GM18508 (cell line): Measurements from ENCODE around the gene MYL2.
"Not testable (repeated sequence)": the region's sequence is repeated elsewhere in the genome, so short reads cannot be mapped to it uniquely, and the experiment has no call there.

Source experiments
- ATAC-seq: cut with Tn5 transposase; IDR thresholded peaks from one replicate; pipeline ENCODE4 v1.9.1; 2021; ENCODE audit warnings: moderate number of reproducible peaks; ENCODE audit not compliant: insufficient read depth, unreplicated experiment

The MYL2 gene, protein sequence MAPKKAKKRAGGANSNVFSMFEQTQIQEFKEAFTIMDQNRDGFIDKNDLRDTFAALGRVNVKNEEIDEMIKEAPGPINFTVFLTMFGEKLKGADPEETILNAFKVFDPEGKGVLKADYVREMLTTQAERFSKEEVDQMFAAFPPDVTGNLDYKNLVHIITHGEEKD

DNA sequence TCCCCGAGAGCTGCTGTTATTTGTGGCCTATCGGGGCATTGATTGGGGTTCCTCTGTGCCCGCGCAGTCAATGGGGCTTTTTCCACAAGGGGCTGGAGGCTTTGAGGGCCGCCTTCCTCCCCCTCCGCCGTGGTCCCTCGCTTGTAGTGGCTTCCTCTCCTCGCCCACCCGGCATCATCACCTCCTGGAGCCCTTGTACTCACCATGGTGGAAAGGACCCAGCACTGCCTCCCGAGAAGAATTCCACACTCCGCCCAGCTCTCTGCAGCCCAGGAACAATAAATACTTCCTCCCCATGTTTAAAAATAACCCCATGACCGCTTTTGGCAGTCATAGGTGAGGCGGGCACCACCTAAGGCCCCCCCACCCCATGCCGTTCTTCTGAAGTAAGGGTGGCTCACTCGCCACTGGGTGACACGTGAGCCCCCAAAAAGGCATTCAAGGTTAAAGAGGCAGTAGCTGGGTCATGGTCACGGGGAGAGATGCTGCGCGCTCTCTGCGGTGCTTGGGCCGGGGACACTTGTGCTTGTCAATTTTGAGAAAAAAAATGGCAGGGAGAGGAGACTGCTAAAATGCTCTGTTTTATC is at the start of gene MYL2:
TSS of gene MYL2 (minus strand) at position 256 of the 587 bp plus-strand sequence. CDS start at position 206, 50 bp downstream.
- no peak for ATAC-seq

DNA sequence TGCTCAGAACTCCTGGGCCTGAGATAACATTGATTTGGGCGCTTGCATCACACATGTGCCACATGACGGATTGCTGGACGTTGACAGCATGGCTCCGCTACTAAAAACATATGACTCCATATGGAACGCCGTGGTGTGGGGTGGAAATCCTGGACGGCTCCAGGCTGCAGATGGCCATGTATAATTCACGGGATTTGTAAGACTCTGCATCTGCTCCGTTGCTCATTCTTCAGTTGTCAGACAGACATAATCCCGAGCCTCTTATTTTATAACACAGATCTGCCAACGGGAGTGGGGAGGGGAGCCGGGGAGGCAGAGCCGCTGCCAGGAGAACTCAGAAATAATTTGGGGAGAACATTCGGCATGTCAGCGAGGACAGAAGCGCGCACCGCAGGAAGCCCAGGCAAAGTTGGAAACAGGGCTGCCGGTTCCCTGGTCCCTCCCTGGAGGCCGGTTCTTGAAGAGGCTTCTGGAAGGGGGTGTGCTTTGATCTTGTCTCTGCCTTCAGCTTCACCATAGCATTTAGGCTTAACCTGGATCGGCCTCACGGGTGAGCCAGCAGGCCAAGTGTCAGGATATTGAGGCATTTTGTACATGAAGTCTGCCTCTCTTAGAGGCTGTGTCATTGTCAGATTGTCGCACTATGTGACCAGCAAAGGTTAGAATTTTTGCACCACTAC is 45.8 kb upstream of the MYL2 start:
- ATAC-seq = no peak

DNA sequence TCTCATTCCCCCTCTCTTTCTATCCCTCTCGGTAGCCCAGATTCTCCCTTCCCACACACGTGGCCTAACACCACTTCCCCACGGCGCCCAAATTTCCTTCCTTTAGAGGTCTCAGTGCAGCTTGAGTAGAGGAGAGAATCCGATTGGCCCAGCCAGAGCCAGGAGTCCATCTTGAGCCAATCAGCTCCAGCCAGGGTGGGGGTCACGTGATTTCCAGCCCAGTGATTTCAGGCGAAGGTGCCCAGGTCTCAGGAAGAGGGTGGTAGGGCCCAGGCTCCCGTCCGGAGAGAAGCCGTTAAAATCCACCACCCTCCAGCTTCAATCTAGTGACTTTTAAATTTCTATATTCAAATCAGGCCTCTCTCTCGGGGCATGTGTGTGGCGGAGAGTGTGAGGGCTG is 45.2 kb upstream of the MYL2 start:
- no peak for ATAC-seq

DNA sequence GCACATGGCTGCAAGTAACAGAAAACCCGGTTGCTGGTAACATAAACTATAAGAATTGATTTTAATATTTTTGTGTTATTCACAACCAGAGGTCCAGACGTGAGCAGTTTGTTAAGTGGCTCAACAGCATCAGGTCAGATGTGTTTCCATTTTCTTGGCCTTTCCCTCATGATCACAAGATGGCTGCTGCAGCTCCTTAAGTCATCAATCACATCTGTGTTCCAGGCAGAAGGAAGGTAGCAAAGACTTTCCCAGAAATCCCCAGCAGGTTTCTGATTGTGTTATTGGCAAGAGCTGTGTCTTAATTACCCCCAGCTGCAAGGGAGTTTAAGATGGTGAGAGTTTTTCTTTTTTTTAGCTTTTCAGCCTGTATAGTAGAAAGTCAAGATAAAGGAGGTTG is 40.4 kb upstream of the MYL2 start:
- no peak for ATAC-seq

DNA sequence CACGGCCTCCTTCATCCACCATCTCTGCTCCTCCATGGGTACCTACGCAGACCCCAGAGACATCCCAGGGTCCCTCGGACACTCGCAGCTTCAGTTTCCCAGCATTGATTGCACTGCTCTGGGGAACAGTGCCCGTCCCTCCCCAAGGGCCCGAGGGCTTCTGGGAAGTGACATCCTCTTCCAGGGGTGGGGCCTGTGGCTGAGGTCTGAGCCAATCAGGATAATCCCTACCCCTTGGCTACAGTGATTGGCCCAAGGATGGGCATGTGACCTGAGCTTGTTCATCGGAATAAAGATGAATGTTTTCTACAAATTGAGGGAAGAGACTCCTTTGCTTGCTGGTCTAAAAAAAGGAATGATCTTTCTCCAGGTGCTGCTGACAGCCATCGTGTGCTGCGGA is 37.3 kb upstream of the MYL2 start:
- no peak for ATAC-seq

DNA sequence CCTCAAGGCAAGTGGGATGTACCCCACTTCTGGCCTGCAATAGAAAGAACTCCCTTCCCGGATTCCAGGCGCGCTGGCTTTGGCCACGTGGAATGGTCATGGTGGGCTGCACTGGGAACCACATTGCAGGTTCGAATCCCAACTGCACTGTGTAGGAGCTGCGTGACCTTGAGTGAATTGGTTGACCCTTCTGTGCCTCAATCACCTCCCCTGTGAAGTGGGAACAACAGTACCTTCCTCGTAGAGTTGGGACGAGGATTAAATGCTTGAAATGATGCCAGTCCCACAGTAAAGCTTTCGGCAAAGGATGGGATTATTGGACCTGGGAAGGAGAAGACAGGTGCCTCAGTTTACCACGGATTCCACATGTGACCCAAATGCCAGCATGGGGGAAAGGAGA is 36.8 kb upstream of the MYL2 start:
- no peak for ATAC-seq

DNA sequence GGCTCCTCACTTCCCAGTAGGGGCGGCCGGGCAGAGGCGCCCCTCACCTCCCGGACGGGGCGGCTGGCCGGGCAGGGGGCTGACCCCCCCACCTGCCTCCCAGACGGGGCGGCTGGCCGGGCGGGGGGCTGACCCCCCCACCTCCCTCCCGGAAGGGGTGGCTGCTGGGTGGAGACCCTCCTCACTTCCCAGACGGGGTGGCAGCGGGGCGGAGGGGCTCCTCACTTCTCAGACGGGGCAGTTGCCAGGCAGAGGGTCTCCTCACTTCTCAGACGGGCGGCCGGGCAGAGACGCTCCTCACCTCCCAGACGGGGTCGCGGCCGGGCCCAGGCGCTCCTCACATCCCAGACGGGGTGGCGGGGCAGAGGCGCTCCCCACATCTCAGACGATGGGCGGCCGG is 30.5 kb upstream of the MYL2 start:
- not testable (repeated sequence) for ATAC-seq

DNA sequence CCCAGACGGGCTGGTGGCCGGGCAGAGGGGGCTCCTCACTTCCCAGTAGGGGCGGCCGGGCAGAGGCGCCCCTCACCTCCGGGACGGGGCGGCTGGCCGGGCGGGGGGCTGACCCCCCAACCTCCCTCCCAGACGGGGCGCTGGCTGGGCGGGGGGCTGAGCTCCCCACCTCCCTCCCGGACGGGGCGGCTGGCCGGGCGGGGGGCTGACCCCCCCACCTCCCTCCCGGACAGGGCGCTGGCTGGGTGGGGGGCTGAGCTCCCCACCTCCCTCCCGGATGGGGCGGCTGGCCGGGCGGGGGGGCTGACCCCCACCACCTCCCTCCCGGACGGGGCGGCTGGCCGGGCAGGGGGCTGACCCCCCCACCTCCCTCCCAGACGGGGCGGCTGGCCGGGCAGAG is 30.1 kb upstream of the MYL2 start:
- not testable (repeated sequence) for ATAC-seq

DNA sequence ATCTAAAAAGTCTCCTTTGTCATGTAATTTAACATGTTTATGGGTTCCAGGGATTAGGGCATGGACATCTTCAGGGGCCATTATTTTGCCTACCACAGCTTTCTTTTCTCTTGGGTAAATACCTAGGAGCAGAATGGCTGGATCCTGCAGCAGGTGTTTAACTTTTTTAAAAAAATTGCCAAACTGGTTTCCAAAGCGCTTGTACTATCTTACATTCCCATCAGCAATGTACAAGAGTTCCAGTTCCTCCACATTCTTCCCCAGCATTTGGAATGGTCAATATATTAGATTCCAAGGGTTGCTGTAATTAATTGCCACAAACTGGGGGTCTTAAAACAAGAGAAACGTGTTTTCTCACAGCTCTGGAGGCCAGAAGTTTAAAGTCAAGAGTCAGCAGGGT is 27.7 kb upstream of the MYL2 start:
- no peak for ATAC-seq

DNA sequence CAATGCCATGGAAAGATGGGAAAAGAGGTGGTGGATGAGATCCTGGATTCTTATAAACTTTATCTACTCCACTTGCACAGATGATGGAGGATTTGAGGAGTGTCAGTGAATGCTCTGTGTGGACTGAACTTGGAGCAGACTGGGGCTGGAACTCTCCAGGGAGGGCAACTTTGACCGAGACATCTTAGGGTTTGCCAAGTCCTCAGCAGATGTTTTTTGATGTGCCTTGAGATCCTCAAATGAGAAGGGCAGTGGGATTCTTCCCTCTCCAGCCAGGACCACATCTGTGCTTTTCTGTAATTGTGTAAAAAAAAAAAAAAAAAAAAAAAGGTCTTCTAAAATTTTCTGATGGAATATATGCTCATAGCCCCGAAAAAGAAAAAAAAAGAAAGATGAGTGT is 23.0 kb upstream of the MYL2 start:
- ATAC-seq = no peak

DNA sequence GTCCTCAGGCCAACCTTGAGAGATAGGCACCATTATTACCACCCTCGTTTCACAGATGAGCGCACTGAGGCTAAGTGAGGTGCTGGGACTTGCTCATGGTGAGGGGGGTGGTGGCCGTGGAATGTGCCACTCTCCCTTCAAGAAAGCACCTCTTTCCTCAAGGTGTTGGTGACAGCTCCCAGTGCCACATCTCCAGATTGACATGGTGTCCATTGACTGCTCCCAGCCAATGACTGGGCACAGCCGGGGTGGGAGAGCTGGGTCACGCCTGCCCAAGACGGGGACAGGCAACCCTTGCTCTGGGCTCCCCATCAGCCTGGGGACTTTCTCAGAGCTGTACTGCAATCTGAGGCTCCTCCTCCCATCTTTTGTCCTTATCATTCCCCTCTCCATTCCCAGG is 21.0 kb upstream of the MYL2 start:
- no peak for ATAC-seq

DNA sequence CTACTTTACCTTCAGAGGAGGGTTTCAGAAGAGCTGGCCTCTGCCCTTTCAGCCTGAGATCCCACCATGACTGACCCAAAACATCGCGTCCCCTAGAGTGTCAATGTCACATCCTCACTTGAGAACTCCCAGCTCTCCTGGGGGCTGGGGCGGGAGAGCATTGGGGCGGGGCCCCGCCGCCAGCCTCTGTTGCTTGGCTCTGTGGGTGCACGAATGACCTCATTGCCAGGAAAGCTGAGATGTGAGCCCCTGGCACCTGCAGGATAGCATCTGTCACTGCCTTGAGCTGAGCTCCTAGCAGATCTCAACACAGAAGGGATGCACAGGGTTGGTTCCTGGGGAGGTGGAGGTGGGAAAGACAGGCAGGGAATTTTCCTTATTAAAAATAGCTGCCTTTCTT is 20.6 kb upstream of the MYL2 start:
- no peak for ATAC-seq

DNA sequence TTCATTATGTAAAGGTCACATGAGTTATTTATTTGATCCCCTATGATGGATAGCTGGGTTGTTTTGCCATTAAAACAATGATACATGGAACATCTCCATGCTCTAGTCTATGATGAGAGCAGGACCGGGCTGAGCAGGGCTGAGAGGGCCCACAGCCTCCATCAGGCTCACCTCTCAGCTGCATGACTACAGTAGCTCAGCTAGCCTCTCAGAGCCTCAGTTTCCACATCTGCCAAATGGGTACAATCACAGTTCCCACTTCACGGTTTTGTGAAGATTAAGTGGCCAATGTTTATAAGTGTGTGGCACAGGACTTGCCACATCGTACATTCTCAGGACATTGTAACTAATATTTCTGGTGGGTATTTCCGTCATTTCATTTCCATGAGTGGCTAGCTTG is 19.9 kb upstream of the MYL2 start:
- ATAC-seq = no peak

DNA sequence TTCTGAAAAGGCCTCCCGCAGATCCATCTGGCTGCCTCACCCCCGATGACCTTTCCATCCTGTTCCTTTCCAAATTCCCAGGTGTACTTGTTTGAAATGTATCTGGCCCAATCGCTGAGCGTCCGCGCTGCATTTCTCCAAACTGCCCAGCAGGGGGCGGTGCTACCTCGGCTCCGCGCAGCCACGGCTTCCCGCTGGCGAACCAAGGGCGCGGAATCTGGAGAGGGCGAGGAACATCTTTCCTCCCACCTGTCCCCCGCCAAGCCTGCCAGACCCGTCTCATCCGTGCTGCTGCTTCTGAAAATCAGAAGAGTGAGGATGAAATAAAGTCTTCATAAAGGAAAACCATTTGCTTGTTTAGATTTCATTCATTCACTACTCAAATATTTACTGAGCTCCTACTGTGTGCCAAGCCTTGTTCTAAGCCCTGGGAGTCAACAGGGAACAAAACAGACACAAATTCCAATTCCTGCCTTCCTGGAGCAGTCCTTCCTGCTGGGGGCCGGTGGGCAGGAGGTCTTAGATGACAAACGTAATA is 16.8 kb upstream of the MYL2 start:
- no peak for ATAC-seq

DNA sequence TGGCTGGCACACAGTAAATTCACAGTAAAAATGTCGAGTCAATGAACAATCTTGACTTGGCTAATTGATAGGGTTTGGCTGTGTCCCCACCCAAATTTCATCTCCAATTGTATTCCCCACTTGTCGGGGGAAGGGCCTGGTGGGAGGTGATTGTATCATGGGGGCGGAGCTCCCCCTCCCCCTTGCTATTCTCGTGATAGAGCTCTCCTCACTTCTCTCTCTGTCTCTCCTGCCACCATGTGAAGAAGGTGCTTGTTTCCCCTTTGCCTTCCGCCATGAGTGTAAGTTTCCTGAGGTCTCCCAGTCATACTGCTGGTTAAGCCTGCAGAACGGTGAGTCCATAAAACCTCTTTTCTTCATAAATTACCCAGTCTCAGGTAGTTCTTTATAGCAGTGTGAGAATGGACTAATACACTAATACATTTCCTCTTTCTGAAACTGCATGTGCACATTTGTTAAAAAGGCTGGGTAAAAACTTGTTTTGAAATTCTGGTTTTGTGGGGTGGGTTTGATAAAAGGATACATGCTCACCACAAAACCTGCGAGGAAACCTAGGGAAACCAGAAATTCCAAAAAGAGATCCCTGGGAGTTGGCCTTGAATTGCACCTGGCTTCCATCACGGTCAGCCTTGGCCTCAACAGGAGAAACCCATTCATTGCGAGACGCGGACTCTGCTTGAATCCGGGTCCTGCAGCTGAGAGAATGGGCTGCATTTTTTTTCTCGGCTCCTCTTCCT is 16.2 kb upstream of the MYL2 start:
- ATAC-seq = no peak

DNA sequence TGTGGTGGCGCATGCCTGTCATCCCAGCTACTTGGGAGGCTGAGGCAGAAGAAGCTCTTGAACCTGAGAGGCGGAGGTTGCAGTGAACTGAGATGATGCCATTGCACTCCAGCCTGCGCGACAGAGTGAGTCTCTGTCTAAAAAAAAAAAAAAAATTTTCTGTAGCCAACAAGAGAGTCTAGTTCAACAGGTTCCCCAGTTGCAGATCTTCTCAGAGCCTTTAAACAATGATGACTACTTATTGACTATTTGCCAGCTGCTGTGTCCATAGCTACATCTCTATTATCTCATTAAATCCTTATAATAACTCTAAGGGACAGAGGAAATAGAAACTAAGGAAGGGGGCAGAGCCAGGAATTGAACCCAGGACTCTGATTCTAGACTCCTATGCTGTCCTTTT is 15.2 kb upstream of the MYL2 start:
- ATAC-seq = no peak

DNA sequence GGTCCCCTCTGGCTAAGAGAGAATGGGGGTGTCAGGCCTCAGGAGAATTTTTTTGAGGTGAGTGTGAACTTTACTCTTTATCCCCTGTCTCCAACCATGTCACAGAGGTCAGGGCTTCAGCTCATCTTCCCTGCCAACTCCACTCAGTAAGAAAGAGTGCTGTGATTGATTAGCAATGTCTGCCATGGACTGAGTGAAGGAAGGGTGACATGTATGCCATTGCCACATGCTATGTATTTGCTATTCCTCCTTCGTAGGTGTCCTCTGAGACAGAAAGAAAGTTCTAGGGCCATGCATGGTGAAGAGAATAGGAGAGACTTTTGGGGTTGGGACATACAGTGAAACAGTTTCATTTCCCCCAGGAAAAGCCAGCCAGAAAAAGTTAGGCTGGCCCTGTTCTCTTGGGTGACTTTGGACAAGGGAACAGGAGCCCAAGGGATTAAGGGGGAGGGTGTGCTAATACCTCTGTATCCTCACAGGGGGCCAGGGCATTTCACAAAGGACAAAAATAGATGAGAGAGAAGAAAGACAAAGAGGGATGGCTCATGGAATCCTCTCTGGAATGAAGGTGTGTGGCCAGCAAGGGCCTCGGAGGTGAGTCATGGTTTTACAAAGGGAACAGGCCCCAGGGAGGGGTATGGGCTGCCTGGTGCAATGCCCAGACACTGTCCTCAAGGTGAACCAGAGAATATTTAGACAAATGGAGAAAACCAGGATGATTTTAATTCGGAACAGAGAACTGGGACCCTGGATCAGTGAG is 13.9 kb upstream of the MYL2 start:
- ATAC-seq = no peak

DNA sequence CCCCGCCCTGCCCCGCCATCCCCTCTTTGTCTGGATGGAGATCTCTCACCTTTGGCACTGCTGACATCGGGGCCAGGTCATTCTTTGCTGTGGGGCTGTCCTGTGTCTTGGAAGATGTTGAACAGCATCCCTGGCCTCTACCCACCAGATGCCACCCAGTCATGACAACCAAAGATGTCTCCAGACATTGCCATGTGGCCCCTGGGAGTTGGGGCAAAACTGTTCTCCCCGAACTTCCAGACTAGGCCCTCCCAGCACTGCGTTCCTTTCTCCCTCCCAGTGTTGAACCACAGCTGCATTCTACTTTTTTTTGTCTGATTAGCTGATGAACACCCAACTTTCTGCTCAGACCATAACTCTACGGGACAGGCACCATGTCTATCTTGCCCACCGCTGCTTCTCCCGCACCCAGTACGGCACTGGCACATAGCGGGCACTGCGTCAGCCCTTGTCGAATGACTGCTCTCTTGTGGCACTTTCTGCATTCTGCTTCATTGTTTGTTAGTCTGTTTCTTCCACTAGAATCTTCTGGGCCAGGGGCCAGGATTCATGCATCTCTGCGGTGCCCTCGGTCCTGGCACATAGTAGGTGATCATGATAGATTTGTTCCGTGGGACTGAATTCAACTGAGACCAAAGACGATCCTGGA is 13.1 kb upstream of the MYL2 start:
- no peak for ATAC-seq

DNA sequence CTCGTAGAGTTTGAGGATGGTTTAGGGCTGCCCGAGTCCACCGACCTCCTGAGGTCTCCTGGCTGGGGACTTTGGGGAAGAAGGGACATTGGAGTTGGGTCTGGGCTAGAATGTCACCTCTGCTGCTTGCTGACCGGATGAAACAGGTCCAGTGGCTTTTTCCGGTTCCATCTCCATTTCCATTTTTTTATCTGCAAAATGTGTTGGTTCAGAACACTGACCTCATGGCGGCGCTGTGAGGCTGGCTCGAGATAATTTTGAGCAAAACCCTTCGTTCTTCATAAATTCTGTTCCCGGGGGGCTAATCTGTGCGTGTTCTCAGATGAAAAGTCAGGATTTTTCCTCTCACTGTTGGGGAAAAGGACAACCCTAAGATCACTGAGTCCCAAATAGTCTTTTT is 11.7 kb upstream of the MYL2 start:
- no peak for ATAC-seq

DNA sequence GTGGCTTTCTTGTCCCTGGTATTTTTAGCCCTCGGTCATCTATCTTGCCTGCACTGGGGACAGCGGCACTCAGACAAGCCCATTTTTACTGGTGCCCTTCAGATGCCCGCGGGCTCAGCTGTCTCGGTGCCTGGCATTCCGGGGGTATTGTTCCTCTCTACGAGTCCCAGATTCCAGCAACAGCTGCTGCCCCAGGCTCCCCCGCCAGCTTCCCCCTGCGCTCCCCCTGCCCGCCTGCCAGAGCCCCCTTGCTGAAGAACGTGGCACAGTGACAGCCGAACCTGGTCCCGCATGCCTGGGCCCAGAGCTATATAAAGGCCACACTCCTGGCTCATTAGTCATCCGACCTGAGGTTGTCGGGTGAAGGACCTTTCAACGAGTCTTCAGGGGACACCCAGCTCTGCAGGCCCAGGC is 10.9 kb upstream of the MYL2 start:
- ATAC-seq = no peak
